ENCODE data around the gene RPS6KB2.

Gene RPS6KB2

DNA sequence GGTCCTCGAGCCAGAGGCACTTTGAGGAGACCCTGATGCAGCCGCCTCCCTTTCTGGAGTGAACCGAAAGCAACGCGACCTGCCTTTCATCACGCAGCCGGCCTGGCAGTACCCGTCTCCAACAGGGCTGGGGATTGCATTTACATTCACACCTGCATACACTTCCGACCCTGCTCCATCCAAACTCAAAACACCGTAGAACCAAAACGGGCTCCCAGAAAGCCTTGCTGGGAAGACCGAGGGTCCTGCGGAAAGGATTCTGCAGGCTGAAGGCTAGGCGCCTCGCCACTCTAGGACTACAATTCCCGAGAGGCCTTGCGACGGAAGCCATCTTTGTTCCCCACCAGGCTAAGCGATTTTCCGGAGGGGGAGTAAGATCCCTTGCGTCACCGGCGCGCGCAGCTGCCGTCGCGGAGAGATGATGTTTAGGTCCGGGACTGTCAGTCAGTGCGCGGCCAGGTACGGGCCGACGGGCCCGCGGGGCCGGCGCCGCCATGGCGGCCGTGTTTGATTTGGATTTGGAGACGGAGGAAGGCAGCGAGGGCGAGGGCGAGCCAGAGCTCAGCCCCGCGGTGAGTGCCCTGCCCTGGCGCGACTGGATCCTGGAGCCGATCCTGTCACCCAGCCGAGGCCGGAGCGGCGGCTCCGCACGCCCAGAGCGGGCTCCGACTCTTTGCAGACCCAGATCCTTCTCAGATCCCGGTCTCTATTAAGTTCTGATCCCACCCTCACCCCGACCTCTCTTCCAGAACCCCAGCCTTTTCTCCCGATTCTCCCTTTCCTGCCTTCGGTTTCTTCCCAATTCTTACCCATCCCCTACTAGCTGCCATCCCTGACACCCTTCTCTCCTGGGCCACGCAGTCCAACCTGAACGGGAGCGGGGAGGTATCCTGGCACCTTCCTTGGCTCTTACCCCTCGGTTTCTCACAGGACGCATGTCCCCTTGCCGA is at the start of gene RPS6KB2:
RPS6KB2 (plus strand) TSS at position 443 of the 950 bp plus-strand sequence; CDS start at position 495, 52 bp downstream.
- DNase-seq (ENCODE audit: low read depth) = peak; percentile 99

DNA sequence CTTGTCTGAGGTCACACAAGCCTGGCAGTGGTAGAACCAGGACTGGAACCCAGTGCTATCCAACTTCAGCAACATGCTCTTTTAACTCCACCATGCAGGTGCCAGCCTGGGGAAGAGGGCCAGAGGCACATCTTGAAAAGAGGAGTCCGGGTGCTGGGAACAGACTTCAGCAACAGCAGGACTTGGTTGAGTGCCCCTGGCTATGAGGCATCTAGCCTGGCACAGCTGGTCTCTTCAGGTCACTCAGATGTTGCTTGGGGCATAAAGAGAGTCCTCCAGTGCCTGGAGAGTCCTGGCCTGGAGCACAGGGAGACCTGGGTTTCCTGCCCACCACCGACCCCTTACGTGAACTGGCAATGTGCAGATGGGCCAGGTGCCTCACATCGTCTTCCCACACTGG is 49.8 kb upstream of the RPS6KB2 start:
- DNase-seq (ENCODE audit: low read depth) = no peak

DNA sequence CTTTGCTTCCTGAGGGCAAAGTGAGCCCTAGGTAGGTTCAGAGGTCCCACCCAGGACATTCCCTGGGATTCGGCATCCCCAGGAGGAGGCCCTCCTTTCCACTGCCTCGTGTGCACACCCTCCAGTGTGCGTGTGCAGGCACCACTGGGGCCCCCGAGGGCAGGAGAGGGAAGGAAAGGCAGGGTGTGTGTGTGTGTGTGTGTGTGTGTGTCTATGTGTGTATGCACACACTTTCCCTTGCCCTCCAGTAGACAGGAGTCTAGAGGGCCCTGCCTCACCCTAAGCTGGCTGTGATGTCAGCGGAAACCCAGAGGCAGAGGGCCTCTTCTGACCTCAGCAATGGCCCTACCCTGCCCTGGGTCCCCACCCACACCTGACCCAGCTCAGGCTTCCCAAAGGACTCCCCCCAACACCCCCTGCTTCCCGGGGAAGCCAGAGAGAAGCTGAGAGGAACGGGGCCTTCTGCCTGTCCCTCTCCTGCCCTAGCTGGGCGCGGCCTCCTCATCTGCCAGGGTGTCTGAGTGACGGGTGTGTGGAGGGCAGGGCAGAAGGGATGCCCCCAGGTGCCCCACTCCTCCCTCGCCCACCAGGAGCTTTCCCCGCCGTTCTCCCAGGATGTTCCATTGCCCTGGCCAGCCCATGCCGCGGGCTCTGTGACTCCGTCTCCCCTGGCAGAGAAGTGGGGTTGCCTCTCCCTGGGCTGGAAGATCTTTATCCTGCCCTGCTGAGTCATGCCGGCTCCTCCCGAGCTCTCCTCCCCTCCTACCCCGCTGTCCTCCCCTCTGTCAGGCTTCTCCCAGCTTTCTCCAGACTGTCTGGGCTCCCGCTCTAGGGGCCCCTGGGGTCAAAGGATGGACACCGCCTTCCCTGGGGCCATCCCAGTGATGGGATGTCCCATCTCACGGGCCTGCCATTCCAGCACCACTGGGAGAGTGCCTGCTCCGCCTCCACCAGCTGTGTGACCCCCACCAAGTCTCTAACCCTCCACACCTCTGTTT is 48.9 kb upstream of the RPS6KB2 start:
- no peak for DNase-seq (ENCODE audit: low read depth)

DNA sequence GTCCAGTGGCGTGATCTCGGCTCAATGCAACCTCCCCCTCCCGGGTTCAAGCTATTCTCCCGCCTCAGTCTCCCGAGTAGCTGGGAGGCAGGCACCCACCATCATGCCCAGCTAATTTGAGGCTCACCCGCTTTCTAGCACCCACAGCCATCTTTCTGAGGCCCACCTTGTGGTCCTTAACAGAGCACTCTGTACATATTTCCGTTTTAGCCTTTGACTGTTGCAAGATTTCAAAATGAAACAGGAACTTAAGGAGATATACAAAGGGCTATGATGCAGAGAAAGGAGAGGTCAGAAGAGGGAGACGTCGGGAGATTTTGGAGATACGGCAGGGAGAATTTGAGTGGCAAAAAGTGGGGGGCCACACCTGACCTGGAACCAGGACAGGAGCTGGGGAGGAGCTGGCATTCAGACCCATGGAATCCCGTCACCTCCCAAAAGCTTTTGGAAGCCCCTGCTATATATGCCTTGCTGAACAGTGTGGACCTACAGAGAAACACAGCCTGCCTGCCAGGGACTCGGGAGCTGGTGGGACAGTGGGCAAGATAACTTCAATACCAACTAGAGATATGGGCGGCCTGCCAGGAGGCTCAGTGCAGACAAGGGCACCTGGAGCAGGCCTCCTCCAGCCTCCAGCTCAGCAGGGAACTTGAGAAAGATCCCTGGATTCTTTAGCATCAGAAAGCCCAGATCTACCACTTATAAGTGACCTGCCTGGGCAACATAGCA is 46.9 kb upstream of the RPS6KB2 start:
- DNase-seq (ENCODE audit: low read depth) = no peak

DNA sequence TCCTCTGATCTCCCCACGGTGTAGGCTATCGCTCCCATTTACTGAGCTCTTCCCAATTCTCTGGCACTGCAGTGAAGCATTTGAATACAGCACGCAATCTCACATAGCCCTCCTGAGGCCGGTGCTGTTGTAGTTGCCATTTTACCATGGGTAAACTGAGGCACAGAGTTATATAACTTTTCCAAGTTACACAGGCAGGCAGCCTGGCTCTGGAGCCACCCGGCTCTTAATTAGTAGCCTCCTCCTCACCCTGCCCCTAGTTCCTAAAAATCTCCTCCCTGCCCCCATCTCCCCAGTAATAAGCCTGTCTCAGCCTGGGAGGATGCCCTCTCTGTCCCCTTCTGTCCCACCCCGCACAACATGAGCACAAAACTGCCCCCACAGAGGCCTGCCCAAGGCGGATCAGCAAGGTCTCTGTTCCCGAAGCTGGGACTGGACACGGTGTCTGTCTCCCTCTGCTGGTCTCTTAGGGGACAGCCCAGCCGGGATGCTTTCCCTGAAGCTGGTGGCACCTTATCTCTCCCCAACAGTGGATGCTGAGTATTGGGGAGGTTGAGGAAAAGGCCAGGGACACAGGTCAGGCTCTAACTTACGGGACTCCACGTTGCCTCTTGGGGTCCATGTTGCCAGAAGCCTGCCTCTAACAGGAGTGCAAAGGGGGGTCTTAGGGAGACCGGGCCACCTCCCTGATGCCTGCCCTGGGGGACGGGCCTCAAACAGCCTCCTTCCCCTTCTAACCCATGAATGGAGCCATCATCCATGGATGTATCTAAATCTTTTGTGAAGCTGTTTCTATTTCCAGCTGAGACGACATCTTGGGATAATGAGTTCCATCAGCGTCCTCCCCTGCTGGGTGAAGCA is 45.8 kb upstream of the RPS6KB2 start:
- DNase-seq (ENCODE audit: low read depth) = peak; percentile 71

DNA sequence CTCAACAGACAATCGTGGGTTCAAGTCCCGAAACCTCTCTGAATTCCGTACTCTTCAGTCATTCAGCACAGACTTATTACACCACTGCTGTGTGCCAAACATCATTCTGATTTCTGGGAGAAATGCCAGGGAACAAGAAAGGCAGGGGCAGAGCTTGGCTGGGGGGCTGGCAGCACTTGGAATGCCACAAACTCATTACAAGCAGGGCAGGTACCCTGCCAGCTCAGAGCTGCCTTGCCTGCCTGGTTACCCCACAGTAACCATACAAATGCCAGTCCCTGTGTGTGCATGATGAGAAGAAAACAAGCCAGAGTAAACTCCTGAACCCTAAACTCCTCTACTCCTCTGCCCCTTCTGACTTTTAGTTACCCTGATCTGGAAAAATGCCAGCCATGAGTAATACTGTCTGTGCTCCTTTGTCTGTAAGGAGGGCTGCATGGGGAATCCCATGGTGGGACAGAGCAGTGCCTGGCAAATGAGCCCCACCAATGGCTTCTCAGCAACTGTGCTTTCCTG is 43.4 kb upstream of the RPS6KB2 start:
- DNase-seq (ENCODE audit: low read depth) = no peak

DNA sequence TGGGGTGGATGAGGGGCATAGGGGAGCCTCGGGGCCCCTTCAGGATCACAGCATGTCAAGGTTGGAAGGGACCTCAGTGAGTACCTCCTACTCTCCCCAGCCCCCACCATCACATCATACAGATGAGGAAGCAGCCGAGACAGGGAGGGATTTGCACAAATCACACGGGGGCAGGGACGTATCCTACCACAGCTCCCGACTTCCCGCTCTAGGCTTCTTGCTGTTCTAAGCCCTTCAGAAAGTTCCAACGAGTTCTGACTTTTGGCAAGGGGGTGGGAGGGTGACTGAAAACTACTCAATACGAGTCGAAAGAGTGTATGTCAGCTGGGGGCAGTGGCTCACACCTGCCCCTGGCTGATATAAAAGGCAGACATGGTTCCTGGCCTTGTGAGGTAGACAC is 41.2 kb upstream of the RPS6KB2 start:
- DNase-seq (ENCODE audit: low read depth) = no peak

DNA sequence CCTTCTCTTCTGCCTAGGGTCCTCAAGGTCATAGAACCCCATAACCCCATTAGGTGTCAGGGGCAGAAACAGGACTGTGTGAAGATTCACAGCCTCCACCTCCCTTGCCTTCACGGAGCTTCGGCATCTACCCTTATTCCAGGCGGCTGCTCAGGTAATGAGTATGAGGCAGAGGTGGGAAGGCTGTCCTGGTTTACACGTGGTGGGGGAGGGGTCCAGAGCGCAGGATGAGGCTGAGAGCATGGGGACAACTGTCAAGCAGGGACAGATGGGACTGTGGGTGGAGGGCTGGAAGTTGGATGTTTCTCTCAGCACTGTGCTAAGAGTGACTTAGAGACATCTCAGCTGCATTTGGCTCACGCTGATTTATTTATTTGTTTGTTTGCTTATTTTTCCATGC is 40.8 kb upstream of the RPS6KB2 start:
- DNase-seq (ENCODE audit: low read depth) = no peak

DNA sequence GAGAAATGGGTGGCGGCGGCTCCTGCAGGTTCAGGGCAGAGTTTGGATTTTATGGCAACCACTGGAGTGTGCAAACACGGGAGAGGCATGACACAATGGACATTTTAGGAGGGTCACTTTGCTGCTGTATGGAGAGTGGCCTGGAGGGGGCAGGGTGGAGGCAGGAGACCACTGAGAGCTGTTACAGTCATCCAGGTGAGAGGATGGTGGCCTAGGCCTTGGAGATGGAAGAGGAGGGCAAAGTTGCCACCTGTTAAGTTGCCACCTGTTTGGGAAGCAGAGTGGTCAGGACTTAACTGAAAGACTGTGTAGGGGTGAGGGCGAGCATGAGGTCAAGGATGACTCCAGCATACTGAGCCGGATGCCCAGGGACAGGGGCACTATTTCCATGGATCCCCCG is 38.8 kb upstream of the RPS6KB2 start:
- peak; percentile 51 for DNase-seq (ENCODE audit: low read depth)

DNA sequence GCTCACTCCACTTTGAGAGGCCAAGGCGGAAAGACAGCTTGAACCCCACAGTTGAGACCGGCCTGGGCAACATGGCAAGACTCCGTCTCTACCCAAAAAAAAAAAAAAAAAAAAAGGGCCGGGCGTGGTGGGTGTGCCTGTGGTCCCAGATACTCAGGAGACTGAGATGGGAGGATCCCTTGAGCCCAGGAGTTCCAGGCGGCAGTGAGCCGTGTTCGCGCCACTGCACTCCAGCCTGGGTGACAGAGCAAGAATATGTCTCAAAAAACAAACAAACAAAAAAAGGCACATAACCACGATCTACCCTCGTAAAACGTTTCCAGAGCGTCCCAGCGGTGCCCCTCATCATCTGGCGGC is 37.4 kb upstream of the RPS6KB2 start:
- DNase-seq (ENCODE audit: low read depth) = no peak

DNA sequence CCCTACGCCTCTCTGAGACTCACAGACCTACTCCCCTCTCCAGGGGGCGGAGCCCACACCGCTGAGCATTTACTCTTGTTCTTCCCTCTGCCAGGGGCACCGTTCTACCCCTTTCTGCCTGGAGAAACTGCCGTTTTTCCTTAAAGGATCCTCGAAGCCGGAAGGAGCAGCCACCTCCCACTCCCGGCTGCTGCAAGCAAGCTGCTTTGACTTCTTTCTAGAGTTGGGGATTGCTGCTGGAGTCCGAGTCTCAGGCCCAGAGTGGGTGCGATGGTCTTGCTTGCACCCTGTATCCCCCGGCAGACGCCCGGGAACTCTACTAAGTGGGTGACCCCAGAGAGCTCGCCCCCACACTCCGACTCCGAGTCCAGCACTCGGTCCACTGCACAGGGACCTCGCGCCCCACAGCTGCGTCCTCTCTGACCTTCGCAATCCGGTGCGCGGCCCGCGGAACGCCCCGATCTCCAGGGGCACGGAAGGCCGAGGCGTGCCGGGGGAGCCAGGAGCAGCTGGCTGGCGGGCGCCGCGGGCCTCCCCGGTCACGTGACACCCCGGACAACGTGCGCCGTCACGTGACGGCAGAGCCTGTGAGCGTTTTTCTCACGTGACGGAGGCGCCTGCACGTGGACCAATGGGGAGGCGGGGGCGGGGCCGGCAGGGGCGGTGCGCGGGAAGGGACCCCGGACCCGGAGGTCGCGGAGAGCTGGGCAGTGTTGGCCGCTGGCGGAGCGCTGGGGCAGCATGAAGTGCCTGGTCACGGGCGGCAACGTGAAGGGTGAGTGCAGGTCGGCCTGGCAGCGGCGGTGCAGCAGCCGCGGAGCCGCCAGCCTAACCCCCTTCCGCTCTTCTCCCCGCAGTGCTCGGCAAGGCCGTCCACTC is 36.8 kb upstream of the RPS6KB2 start, which contains the start of gene RAD9A:
RAD9A (plus strand) TSS at position 683 of the 879 bp plus-strand sequence; CDS start at position 742, 59 bp downstream.
- DNase-seq (ENCODE audit: low read depth) = peak; percentile 89

DNA sequence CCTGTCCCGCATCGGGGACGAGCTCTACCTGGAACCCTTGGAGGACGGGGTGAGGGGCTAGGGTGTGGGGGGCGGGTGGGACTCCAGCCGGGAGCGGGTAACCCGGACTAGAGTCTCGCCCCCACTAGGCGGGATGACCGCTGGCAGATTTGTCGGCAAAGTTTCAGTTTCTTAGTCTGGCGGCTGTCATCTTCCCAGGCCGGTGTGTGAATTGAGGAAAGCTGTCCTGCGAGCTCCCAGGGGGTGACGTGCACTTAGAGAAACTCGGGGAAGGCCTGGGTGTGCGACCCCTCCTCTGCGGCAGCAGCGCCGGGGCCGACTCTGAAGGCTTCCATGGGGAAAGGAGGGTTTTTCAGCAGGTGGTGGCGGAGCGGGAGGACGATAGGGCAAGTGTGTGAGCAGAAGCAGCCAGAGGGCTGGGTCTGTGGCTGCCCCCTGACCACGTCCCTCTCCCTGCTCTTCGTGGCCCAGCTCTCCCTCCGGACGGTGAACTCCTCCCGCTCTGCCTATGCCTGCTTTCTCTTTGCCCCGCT is 36.0 kb upstream of the RPS6KB2 start:
- no peak for DNase-seq (ENCODE audit: low read depth)

DNA sequence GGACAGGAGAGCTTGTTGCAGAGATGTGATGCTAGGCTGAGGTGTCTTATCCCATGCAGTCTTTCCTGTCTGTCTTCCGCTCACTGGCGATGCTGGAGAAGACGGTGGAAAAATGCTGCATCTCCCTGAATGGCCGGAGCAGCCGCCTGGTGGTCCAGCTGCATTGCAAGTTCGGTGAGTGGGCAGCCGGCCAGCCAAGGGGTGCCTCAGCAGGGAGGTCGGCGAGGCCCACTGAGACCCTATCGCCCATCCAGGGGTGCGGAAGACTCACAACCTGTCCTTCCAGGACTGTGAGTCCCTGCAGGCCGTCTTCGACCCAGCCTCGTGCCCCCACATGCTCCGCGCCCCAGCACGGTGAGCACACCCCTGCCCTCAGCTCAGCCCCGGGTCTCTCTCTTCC is 34.9 kb upstream of the RPS6KB2 start:
- no peak for DNase-seq (ENCODE audit: low read depth)

DNA sequence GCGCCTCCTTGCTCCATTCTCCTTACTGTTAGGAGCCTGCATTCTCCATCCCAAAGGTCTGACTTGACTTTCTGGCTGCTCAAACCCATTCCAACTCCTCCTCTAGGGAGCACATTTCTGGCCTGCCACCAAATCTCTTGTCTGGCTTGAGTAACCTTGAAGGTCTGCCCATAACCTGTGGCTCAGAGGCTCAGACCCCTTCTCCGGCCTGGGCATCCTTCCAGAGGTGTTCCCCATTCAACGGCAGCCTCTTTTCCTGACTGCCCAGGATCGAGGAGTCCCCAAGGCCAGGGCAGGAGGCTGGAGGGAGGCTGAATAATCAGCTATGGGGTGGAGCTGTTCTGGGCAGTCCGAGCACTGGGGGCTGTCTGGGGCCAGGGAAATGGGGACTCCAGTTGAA is 34.3 kb upstream of the RPS6KB2 start:
- DNase-seq (ENCODE audit: low read depth) = no peak

DNA sequence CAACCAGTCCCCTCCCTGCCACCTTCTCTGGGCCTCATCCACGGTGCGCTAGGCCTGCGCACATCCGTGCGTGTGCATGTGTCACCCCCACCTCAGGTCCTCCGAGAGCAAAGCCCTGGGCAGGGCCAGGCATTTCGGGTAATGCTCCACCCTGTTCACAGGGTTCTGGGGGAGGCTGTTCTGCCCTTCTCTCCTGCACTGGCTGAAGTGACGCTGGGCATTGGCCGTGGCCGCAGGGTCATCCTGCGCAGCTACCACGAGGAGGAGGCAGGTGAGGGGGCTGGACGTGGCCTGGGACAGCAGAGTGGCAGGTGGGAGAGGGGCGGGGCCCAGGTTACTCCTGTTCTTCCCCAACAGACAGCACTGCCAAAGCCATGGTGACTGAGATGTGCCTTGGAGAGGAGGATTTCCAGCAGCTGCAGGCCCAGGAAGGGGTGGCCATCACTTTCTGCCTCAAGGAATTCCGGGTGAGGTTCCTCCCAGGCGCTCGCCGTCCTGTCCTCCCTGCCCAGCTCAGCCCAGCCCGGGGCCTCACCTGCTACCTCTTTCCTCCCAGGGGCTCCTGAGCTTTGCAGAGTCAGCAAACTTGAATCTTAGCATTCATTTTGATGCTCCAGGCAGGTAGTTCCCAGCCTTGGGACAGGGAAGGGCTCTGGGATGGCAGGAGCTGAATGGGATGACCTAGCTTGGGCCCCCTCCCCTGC is 32.6 kb upstream of the RPS6KB2 start:
- no peak for DNase-seq (ENCODE audit: low read depth)

DNA sequence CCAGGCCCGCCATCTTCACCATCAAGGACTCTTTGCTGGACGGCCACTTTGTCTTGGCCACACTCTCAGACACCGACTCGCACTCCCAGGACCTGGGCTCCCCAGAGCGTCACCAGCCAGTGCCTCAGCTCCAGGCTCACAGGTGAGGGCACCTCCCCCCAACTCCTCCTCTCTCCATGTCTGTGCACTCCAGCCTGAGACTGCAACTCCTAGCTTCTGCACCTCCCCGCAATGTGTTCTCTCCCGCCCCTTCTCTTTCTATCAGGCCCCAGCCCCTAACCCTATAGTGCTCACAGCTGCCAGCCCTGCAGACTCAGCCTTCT is 32.1 kb upstream of the RPS6KB2 start:
- DNase-seq (ENCODE audit: low read depth) = no peak

DNA sequence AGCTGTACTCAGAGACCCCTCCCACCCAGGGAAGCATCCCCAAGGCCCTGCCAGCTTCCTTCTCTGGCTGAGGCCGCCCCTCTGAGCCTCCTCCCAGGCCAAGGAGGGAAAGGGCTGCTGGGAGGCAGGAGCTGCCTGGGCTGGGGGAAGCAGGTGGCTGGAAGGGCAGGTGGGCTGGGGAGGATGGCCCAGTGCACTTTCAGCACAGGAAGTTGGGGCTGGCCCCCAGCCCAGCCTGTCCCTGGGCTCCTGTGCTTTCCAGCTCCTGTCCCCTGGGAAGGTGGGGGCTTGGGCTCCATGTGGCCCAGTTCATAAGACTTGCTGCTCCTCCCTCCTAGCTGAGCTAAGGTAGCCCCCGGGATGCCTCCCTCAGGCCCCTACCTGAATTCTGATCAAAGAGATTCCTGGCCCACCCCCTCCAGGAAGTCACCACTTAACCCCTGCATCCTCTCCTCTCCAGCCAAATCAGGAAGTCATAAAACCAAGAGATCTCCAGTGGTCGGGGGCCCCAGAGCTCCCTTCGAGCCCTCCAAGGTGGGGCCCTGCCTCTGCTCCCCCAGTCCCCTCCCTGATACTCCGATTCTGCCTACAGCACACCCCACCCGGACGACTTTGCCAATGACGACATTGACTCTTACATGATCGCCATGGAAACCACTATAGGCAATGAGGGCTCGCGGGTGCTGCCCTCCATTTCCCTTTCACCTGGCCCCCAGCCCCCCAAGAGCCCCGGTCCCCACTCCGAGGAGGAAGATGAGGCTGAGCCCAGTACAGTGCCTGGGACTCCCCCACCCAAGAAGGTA is 31.5 kb upstream of the RPS6KB2 start:
- no peak for DNase-seq (ENCODE audit: low read depth)

DNA sequence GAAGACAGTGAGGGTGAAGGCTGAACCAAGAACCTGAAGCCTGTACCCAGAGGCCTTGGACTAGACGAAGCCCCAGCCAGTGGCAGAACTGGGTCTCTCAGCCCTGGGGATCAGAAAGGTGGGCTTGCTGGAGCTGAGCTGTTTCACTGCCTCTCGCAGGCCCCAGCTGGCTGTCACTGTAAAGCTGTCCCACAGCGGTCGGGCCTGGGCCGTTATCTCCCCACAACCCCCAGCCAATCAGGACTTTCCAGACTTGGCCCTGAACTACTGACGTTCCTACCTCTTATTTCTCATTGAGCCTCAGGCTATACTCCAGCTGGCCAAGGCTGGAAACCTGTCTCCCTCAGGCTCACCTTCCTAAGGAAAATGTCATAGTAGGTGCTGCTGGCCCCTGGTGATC is 30.8 kb upstream of the RPS6KB2 start:
- no peak for DNase-seq (ENCODE audit: low read depth)

Measured in activated gamma-delta T cell treated with anti-CD3 and anti-CD28 coated beads, Interleukin-2, amount 50 U/mL, for 16 hours (primary cell).